GM15510 (cell line): ENCODE data around the gene SLC25A5.

Experiments used
- POLR2A ChIP-seq: IDR thresholded peaks from 3 replicates; pipeline ENCODE4 v1.6.1; 2011; ENCODE audit warnings: borderline replicate concordance; ENCODE audit not compliant: insufficient read length; ENCODE audit errors: extremely low read depth

Gene SLC25A5

DNA sequence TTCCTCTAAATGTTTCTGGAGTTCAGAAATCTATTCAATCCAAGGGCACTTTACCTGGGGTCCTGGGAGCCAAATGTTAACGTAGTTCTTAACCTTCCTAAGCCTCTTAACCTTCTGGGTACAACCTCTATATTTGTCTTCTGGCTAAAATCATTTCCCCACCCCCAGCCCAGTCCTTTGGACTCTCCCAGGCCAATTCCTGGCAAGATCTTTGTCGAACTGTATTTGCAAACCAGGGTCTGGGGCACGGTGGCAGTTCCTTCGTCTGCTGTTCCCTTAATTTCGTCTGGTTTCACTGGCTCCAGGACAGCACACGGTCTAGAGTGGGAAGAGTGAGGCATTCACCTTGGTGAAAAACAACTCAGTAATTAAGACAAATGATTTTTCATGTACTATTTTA is 811 bp upstream of the SLC25A5 start:
- no peak for TF ChIP-seq POLR2A

DNA sequence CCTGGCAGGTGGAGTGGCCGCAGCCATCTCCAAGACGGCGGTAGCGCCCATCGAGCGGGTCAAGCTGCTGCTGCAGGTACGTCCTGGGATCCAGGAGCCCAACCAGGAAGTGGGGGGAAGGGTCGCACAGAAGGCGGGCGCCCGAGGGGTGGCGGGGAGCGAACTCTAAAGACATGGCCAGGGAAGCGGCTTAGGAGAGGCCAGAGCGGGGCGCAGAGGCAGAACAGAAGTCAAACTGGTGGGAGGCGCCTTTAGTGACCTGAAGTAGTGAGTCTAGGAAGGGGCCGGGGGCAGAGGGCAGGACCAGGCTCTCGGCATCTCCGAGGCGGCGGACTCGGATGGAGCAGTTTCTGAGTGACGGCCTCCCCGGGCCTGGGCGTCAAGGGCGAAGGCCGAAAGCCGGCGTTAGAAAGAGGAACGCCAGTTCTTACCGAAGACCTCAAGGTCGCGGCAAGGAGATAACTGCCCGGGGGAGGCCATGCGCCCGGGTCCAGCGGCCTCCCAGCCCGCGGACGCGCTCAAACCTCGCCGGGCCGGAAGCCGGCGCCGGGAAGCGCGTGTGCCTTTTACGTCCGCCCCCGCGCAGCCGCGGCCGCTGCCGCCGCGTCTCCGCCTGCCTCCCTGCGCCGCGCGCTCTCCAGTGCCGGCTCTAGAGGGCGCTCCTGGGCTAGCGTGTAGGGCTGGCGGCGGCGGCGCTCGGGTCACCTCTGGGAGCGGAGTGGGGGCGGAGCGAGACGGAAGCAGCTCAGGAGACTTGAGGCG is 488 bp downstream of the SLC25A5 start:
- TF ChIP-seq POLR2A = peak; percentile 62

DNA sequence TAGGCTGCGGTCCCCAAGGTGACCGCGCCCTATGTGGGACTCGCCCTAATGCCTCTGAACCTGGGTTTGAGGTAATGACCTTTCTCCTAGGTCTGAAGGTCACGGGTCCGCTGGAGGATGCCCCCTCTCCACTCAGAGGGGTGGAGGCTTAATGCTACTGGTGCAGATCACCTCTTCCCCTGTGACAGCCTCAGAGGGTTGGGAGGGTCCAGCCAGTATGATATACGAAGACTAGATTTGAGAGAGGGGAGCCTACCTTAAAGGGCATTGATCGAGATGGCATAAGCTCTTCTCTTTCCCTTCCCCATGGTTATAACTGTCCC is 1.0 kb downstream of the SLC25A5 start:
- no peak for TF ChIP-seq POLR2A

DNA sequence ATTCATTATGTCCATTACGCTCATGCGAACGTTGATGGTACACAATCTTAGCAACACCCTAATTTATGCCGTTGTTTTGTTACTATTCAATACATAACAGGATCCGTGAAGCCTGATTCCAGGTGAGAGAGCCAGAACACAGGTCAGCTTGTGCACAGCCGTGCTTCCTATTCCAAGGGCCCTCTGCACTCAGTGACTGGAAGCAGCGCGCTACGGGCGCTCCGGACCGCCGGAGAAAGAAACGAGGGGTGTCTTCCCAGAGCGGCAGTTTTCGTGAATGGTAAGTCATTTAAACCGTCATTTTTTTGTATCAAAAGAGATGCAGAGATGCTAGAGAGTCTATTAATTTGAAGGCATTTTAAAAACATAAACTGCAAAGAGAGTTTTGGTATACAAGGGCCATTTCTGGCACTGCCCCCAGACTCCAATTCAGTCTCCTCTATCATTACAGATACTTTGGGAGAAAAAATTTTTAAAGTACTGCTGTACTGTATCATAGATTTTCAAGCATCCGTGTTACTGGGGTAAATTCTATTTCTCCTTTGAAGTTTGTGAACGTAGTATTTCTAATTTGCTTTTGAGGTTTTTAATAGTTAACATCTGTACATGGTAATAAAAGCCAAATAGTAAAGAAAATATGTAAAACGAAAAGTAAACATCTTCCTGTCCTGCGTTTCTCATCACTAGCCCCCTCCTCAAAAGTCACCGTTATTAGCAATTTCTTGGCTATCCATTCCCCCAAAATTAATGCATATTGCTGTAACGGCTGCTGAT is 6.6 kb downstream of the SLC25A5 start:
- no peak for TF ChIP-seq POLR2A

DNA sequence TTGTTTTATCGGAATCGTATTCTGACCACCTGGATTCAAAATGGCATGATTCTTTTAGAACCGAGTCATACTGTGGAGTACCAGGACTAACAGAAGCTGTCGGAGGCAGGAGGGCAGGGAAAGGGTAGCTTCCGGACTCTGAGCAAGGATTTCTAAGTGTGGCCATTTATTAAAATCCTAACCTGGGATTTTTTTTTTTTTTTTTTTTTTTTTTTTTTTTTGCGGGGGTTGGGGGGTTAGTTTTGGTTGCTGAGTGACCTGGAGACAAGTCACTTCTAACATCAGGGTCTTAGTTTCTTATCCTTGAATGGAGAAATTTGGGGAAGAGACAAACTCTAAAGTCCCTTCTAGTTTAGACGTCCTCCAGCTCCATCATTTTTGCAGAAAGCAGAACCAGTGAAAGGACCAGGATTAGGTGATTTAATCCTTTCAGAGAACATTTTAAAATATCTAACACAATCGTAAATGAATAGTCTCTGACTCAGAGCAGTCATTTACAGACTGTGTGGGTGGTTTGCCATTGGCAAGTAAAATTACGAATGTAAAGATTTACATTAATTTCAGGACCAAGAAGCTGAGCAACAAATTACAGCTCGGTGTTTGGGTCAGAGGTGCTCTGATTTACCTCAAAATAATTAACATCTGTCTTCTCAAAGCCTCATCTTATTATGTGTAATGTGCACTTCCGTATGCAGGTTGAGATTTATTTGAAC is 7.3 kb downstream of the SLC25A5 start:
- no peak for TF ChIP-seq POLR2A

DNA sequence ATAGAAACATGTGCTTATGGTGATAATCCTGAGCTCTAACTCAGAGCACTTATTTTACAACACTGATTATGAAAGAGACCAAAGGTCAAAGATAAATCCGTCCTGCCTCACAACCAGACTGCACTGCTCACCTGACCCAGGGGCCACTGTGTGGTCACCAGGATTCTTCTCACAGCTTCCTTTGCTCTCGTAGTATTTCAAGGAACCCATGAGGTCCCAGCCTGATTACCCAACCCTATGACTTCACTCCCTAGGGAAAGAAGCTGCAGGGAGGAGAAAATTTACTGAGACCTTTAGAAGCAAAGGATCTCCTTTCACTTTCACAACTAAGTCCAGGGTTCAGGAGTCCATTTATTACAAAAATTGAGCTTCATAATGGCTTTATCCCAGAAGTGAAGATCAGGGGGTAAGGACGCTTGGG is 9.6 kb downstream of the SLC25A5 start:
- TF ChIP-seq POLR2A = no peak

DNA sequence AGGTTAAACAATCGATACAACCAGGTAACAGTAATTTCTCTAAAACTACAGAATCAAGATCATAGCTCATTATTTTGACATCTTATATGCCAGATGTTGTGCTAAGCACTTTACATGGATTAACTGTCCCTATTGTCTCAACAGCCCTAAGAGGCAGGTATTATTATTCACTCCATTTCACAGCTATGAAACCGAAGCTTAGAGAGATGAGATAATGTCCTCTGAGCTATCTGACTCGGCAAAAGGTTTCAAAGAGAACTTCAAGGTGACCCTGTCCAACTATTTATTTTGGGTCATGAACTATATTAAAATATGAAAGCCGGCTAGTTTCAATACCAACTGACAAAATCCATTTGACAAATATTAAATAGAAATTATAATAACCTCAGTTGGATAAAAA is 10.3 kb downstream of the SLC25A5 start:
- no peak for TF ChIP-seq POLR2A

DNA sequence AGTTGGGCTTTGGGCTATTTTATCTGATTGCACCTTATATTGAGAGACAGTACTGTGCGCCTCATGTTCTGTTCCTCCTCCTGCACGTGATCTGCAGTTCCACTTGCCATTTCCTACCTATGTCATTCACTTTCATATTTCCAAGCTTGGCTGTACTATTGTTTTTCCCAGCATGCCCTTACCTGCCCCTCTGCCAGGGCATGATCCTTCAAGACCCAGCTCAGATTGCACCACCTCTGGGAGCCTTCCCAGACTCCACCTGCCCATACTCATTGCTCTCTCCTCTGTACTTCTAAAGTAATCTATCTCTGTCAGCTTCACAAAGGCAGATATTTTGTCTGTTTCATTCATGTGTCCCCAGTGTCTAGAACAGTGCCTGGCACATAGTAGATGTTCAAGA is 11.6 kb downstream of the SLC25A5 start:
- TF ChIP-seq POLR2A = no peak

DNA sequence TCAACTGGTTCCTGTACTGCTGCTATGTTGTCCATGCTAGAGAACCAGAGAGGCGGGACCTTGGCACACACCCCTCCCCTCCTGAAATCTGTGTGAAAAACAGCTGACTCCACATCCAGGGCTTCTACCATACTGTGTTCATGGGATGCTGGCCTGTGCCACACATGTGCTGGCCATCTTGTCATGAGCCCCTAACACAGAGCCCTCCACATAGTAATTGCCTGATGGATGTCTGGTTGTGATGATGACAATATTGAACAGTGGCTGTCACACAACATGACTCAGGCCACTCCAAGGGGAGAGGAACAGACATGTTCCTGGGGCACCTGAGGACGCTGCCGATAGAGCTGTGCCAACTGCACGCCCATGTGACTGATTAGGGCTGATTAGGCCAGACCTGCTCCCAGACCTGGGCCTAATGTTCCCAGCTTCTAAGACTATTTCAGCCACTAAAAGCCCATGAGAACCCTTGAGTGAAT is 13.1 kb downstream of the SLC25A5 start:
- TF ChIP-seq POLR2A = no peak

DNA sequence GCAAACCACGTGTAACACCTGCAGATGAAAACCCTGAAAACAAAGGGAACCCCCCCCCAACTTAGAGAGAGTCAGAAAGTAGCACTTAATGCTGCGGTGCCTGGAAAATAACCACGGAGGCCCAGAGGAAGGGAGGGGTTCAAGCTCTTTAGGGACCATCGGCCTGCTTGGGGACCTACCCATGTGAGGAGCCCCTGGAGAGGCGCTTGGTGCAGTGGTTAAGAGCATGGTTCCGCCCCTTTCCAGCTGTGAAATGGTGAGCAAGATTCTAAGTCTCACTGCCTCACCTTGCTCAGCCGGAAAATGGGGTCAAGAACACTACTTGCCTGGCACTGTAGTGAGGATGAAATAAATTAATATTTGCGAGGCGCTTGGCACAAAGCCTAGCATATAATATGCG is 13.8 kb downstream of the SLC25A5 start:
- TF ChIP-seq POLR2A = no peak

DNA sequence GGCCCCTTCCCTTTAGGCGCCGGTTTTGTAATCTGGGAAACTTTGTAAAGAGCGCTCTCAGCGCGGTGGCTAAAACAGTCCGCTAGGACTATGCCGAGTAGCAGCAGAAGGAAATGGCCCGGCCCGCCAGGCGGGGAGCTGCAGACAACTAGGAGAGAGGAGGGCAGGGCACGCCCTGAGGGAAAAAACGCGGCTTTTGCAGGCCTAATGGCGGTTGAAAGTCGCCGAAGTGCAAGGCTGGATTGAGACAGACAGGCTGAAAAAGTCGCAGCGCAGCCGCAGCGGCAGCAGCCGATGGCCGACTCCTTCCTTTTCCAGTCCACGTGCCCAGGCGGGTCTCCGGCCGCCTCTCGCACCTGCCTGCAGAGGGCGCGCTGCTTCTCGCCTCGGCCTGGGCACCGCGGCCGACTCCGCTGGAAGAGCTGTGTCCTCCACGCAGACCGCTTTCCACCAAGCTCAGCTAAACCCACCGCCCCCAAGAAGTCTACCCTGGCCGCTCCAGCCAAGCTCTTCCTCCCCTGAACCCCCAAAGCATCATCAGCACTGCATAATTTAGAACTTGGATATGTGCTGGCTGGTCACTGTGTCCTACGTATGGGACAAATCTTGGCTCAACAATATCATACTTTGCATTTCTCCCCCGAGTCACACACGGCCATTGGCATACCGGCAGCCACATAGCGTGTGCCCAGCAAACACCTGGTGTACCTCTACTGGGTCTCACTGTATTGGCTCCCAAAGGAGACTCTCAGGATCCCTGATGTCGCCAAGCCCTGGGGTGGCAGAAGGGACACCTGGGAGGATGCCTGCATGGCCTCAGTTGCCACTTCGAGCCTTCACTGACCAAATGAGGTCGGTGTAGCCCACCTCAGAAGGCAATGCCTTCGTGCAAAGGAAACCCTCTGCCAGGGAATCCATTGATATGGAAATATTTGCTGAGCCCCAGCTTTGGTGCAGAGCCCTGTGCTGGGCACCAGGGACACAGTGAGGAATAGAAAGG is 14.5 kb downstream of the SLC25A5 start:
- TF ChIP-seq POLR2A = peak; percentile 17

DNA sequence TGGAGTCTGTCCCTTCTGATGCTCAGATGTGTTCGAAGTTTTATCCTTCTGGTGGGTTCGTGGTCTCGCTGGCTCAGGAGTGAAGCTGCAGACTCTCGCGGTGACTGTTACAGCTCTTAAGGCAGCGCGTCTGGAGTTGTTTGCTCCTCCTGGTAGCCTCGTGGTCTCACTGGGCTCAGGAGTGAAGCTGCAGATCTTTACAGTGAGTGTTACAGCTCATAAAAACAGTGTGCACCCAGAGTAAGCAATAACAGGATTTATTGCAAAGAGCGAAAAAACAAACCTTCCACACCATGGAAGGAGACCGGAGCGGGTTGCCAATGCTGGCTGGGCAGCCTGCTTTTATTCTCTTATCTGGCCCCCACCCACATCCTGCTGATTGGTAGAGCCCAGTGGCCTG is 18.5 kb downstream of the SLC25A5 start:
- no peak for TF ChIP-seq POLR2A

DNA sequence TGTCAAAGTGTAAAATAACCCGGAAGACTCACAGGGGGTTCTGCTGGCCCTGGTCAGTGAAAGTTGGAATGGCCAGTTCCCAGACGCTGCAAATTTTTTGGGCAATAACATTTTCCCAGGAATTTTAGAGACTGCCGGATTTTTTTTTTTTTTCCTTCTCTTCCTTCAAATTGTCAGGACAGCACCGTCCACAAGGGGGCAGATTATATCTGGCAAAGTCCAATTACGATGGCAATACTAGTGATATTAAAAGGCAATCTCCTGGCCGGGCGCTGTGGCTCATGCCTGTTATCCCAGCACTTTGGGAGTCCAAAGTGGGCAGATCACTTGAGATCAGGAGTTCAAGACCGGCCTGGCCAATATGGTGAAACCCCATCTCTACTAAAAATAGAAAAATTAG is 20.5 kb downstream of the SLC25A5 start:
- TF ChIP-seq POLR2A = no peak
